HS-27A (cell line): Measurements from ENCODE around the gene SUPT3H.

Experiments used
- DNase-seq: peaks from one replicate; pipeline ENCODE4 v3.0.0-alpha.2; 2012; ENCODE audit warnings: low read depth, missing footprints

Gene SUPT3H

GRCh38 chr6:44837741-44838140 lies 540.0 kb downstream of the SUPT3H start:
- DNase-seq = no peak

DNA sequence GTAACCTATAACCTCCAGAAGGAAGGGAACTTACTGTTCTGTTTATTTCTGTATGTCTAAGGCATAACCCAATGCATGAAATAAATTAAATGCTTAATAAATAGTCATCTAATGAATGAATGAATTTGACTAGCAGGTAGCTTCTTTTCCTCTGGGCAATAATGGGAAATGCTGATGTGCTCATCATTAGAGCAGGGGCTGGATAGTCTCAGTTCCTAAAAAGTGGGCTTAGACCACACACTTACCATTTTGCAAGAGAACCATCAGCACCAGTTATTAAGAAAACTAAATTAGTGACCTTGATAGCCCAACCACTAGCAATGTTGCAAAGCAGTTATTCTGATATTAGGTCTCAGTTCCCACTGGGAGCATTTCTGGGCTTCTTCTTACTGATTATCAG lies 540.5 kb downstream of the SUPT3H start:
- no peak for DNase-seq

DNA sequence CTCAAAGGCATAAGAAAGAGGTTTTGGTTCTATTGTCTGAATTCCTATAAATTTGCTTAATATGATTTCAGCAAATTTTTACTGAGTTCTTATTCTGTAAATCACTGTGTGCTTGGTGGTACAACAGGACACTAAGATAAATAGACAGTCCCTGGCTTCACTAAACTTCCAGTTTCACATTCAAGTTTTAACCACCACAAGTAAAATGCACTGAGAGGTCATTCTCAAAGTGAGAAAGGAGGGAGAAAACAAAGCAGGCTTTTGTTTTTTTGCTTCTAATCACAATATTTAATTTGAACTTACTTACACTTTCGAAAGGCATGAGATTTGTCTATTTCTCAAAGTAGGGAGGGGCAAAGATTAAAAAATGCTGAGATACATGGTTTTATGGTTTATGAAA lies 544.5 kb downstream of the SUPT3H start:
- no peak for DNase-seq

DNA sequence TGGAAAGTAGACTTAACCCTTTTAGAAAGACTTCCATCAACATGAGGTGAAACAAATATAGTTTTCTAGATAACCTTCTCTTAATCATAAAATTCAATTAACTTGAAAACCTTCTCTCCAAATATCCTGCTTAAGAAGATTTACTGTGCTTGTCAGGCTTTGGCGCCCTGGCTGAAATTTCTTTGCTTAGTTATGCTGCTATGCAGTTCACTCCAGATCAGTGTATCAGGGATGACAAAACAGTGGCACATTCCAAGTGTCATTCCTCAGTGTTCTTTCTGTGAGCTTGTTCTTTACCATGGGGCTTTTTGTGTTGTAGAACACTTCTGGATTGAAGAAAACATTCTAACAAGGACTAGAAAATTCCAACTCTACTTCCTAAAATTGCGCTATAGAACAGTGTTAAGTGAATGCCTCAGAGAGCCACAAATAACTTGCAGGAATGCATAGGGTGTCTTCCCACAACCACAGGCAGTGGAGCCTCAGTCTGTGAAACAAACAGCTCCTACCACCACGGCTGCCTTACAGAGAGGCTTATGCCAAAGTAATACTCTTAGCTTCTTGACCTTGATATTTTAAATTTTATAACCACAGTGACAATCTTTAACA lies 546.6 kb downstream of the SUPT3H start:
- DNase-seq = no peak

- DNase-seq = no peak
Observed at GRCh38 chr6:44829836-44830235, 547.9 kb downstream of the SUPT3H start.

GRCh38 chr6:44828780-44829179 lies 549.0 kb downstream of the SUPT3H start:
- DNase-seq = no peak

DNA sequence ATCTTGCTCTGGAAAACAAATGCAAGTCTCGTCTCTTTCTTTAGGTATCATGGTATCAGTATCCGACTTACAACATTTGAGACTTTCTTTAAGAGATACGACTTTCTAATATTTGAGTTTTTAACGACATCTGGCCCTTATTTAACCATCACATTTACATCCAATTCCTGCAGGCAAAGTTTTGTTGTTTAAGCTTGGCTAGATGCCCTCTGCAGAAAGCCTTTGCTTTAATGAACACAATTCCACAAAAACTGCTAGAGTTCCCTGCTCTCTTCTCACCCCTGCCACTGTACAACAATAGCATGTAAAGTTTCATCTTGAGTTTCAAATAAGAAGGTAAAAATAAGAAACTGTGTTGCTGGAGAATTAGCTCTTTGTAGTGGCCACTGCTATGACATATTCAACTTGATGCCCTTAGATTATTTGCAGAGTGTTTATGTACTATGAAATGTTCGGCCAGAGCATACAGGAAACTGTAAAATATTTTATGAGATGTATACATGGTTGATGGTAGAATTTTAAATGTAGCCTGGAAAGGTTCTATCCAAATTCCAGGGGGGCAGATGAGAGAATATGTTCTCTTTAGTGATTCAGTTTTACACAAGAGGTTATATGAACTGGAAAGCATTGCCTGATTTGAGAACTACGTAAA lies 551.6 kb downstream of the SUPT3H start:
- no peak for DNase-seq

DNA sequence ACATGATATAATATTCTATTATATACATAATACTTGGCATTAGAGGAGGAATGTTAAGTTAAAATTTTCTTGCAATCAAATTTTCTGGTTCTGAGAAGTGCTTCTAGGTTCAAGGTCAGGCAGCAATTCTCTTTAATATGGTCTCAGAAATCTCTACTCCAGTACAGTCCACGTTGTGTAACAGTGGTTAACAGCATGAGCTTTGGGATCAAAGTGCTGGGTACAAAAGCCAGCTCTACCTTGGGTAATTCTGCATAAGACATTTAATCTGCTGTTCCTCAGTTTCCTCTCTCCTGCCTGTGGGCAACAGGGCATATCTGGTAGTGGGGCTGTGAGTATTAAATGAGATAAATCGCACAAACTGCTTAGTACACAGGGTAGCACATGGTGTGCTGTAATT lies 552.5 kb downstream of the SUPT3H start:
- DNase-seq = no peak

DNA sequence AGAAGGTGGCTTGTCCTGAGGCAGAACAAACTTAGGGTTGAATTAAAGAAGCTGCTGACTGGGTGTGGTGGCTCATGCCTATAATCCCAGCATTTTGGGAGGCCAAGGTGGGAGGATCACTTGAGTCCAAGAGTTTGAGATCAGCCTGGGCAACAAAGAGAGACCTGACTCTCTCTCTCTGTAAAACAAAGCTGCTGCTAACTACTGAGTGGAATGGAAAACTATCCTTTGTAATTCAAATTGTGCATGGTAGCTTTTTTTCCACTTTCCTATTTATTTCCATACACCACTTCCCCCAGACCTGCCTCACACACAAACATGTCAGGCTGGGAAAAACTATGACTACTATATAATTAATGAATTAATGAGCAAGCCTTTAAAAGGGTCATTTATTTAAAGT lies 553.2 kb downstream of the SUPT3H start:
- no peak for DNase-seq

- no peak for DNase-seq
Observed at GRCh38 chr6:44820759-44821158, 557.0 kb downstream of the SUPT3H start.

DNA sequence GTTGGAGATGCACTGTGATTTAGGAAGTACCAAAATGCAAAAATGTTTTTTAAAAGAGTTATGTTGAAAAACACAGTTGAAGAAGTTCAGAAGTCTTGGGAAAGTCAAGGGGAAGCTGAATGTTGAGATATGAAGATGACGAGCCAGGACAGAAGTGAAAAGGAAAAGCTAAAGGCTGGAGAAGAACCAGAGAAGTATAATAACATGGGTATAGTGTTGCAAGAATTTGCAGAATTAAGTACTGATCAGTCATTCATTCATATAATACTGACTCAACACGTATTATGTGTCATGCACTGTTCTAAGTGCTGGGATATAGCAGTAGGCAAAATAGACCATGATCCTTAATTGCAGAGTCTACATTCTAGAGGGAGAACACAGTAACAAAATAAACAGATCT lies 557.4 kb downstream of the SUPT3H start:
- no peak for DNase-seq

GRCh38 chr6:44811456-44811855 lies 566.3 kb downstream of the SUPT3H start:
- no peak for DNase-seq

DNA sequence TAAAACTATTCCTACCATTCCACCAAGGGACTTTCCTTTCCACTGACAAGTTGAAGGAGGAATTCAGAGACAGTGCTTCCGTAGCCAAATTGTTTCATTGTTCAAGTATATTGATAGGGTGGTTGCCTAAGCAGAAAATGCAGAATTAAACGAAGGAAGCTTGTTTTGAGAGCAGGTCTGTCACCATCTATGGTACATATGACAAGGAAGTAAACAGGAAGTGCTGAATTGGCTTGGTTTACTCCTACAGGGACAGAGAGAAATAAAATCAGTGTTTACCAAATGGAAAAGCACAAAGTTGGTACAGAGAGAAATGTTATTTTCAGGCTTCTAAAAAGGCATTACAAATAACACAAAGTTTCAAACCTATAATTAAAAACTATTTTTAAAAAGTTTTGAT lies 568.5 kb downstream of the SUPT3H start:
- DNase-seq = no peak

DNA sequence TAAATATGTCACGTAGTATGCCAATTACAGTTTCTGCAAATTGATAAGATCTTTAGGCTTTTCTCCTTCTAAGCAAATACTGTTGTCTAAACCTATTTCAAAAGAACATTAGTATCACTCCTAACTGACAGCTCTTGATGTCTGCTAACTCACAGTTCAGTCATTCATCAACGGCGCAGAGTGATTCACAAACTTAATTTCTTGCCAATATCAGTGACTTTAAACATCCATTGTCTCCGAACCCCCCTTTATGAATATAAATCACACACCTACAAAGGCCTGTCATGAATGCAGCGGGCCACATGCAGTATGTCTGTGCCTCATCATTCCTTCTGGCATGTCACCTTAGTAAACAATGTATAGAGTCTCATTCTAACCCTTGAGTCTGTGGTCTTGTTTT lies 569.6 kb downstream of the SUPT3H start:
- DNase-seq = no peak

GRCh38 chr6:44806656-44807055 lies 571.1 kb downstream of the SUPT3H start:
- DNase-seq = no peak

- DNase-seq = no peak
Observed at GRCh38 chr6:44805238-44805846, 572.4 kb downstream of the SUPT3H start.

DNA sequence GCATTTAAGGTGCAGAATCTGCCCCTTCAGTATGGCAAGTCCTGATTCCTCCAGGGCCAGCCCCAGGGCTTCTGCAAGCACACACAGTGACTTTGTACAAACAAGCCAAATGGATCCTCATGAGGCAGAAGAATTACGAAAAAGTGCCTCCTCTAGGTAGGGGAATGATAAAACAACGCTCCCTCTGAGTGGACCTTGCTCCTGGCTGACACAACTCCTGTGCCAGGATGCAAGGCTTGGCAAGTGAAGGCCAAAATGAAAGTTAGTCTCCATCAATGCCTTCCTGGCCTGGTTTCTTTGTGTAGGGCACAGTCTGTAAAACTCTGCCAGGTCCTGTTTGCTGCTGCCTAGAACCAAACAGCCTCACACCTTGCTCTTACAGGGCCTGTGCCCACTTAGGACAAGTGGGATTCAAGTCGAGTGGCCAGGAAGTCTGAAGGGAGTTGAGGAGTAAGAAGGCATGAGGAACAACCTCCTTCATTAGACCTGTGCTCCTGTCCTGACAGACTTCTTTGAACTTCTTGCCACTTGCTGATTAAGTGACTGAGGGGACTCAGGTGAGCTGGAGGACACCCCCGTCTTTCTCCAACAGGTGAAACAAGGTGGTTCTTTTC lies 573.1 kb downstream of the SUPT3H start:
- DNase-seq = no peak

DNA sequence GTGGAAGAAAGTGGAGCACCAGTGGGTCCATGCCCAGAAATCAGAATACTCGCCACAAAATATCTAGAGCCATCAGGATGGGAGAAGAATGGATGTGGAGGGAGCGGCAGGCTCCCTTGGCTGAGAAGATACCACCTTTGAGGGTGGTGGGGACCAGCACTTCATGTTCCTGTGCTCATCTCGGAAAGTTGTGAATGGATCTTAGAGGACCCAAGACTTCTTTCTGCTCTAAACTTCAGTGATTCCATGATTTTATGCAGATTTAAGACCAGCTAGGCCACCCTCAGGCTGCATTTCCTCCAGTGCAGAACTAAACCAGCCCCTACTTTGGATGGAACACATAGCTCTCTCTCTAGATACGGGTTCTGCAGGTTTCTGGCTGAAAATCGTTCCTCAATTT lies 573.7 kb downstream of the SUPT3H start:
- DNase-seq = no peak

DNA sequence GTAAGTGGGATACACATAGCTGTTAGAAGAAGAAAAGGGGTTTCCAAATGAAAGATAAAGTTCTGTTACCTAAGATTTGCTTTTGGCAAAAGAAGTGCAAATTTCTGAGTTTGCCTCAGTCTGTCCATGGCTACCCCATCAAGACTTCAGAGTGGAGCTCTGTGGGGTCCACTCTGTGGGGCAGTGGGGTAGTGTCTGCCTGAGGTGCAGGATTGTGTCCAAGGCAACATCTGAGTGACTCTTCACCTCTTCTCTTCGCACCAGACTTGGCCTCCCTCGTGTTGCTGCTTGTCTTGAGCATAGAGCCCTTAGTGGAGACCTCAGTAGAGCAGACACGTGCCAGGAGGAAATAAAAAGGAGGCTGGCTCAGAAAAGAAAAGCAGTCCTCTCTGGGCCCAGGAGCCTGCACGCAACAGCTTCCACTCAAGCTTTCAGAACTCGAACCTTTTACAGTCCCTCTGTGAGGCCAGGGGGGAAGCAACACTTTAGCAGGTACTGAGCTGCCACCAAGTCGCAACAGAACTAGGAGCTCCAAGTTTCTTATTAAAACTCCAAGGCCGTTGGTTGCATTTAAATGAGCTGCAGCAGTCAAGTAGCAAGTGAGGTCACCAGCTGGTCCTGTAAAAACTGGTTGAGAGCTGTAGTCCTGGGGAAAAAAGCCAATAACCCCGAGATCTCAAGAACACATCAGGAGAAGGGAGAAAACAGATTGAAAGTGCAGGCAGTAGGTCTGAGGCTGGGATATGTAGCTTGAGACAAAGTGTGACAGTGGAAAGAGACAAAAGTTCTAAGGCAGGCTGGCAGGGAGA lies 576.7 kb downstream of the SUPT3H start:
- DNase-seq = no peak

- no peak for DNase-seq
Observed at GRCh38 chr6:44800171-44800783, 577.5 kb downstream of the SUPT3H start.

DNA sequence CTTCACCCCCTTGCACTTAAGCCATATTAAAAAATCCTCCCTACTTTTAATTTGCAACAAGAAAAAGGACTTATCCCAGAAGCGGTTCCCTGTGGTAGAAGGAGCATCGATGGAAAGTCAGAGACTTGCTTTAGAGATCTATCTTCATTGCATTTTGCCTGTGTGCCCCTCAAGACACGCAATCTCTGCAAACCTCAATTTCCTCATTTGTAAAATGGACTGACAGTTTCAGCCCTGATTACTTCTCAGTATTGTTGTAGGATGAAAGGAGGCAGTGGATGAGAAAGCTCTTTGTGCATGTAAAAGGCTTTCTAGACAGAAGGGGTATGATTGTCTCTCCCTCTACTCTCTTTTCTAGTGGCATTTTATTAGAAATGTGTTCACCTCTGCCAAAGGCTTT lies 580.0 kb downstream of the SUPT3H start:
- DNase-seq = no peak

- DNase-seq = no peak
Observed at GRCh38 chr6:44795326-44795725, 582.4 kb downstream of the SUPT3H start.
